ENCODE results near the gene VANGL1. TPM values are rescaled to one million over a fixed set of nuclear protein-coding genes. Genes with fewer than 3 reads are reported as not detected.

The VANGL1 gene
- total RNA-seq, 4 donors from 2014 or later: 9.5 to 22.2 (median 17.2) TPM

GRCh38 chr1:115728341-115728740, 86.6 kb downstream of the VANGL1 start:
- intact Hi-C loops (cut with DNase I; ENCODE audit: low total_unique reads): no loop called here
- TF ChIP-seq, protein P1, sequence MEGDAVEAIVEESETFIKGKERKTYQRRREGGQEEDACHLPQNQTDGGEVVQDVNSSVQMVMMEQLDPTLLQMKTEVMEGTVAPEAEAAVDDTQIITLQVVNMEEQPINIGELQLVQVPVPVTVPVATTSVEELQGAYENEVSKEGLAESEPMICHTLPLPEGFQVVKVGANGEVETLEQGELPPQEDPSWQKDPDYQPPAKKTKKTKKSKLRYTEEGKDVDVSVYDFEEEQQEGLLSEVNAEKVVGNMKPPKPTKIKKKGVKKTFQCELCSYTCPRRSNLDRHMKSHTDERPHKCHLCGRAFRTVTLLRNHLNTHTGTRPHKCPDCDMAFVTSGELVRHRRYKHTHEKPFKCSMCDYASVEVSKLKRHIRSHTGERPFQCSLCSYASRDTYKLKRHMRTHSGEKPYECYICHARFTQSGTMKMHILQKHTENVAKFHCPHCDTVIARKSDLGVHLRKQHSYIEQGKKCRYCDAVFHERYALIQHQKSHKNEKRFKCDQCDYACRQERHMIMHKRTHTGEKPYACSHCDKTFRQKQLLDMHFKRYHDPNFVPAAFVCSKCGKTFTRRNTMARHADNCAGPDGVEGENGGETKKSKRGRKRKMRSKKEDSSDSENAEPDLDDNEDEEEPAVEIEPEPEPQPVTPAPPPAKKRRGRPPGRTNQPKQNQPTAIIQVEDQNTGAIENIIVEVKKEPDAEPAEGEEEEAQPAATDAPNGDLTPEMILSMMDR (IDR thresholded peaks at IDR 0.05): no peak
- no peak for TF ChIP-seq POLR2A (IDR thresholded peaks at IDR 0.05)
- WGBS, 2 donors: 60 to 76% methylated on average over 1 of the region's 1 CpG
- no peak for DNase-seq (ENCODE audit: low spot score in 2 of 2)
- H3K4me3 ChIP-seq (ENCODE audit: low read depth, poor library complexity, severe bottlenecking): no peak overlapping the region

DNA sequence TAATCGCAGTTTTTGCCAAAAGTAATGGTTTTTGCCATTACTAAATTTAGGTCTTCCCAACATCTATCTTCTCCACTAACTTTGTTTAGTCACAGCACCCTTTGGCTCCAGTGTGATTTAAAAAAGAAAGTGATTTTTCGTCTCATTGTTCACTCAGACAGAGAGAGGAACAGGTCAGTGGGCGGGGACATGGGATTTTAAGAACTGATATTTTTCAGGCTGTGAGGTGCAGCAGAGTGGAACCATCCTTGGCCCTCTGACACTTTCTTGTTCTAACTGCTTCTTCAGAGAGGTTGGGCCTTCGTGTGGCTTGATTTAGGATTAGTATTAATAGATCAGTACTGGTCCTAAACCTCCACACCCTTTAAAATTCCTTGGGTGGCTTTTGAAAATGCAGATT, 88.0 kb downstream of the VANGL1 start:
- no peak overlapping the region for H3K4me3 ChIP-seq (ENCODE audit: low read depth, poor library complexity, severe bottlenecking)
- intact Hi-C loops (cut with DNase I; ENCODE audit: low total_unique reads): no loop called here
- DNase-seq (ENCODE audit: low spot score in 2 of 2): no peak
- TF ChIP-seq, protein P1 (IDR thresholded peaks at IDR 0.05): no peak
- no peak for TF ChIP-seq POLR2A (IDR thresholded peaks at IDR 0.05)
- 82 to 83% methylated on average over 4 of the region's 4 CpGs for WGBS, 2 donors

DNA sequence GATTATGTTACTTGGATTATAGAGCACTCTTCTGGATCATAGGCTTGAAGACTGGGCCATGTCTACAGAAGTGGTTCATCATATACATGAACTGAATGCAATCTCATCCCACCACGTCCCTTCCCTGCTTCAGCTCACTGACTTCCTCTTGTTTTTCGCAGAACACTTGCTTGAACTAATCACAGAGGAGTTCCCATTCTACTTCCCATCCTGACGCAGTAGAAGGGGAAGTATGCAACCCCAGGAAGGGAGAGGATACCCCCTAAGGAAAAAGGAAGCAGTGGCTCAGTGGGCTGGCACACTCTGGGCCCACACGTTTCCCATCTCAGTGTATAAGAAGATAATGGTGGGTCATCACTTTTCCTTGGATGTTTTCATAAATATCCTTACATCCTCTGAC, 90.5 kb downstream of the VANGL1 start:
- no peak overlapping the region for H3K4me3 ChIP-seq (ENCODE audit: low read depth, poor library complexity, severe bottlenecking)
- intact Hi-C loops (cut with DNase I; ENCODE audit: low total_unique reads): no loop called here
- no peak for TF ChIP-seq POLR2A (IDR thresholded peaks at IDR 0.05)
- TF ChIP-seq, protein P1 (IDR thresholded peaks at IDR 0.05): no peak
- WGBS, 2 donors: 67 to 68% methylated on average over 4 of the region's 4 CpGs
- DNase-seq (ENCODE audit: low spot score in 2 of 2): no peak

DNA sequence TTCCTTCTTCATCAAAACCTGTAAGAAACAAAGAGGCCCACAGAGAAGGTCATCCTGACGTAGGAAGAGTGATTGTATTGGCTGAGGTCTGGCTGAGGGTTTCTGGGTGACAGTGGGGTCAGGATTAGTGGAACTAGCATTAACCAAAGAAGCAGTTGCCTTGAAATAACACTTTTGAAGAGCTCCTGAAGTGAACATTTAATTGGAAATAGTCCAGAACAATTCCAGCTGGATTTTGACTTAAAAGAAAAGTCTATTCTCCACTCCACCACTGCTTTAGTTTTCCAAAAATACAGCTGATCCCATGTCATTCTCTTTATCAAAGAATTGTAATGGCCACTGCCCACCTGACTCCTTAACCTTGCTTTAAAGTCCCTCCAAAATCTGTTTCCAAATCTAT, 99.0 kb downstream of the VANGL1 start:
- intact Hi-C loops (cut with DNase I; ENCODE audit: low total_unique reads): no loop called here
- DNase-seq (ENCODE audit: low spot score in 2 of 2): no peak
- WGBS, 2 donors: 83 to 86% methylated on average over 1 of the region's 1 CpG
- no peak overlapping the region for H3K4me3 ChIP-seq (ENCODE audit: low read depth, poor library complexity, severe bottlenecking)
- TF ChIP-seq POLR2A (IDR thresholded peaks at IDR 0.05): no peak
- TF ChIP-seq, protein P1 (IDR thresholded peaks at IDR 0.05): no peak

GRCh38 chr1:115744646-115745275, 103.0 kb downstream of the VANGL1 start:
- DNase-seq (ENCODE audit: low spot score in 2 of 2): no peak
- intact Hi-C loops (cut with DNase I; ENCODE audit: low total_unique reads): no loop called here
- 62 to 73% methylated on average over 3 of the region's 3 CpGs for WGBS, 2 donors
- H3K4me3 ChIP-seq (ENCODE audit: low read depth, poor library complexity, severe bottlenecking): no peak overlapping the region
- TF ChIP-seq, protein P1 (IDR thresholded peaks at IDR 0.05): no peak
- TF ChIP-seq POLR2A (IDR thresholded peaks at IDR 0.05): no peak

Measured in lower leg skin (tissue), 4 donors.